ENCODE measurements around the gene VDR. TPM values are rescaled to one million over a fixed set of nuclear protein-coding genes. Genes with fewer than 3 reads are reported as not detected.

Gene VDR
- total RNA-seq, 2 donors from 2014 or later = 1.3 to 3.1 TPM

GRCh38 chr12:47823422-47824086, 81.2 kb downstream of the VDR start:
- Histone ChIP-seq H3K4me1 (peaks cover 41% of the 10 kb centered on the region), H3K9me3 (no peaks in the 10 kb centered on the region), H3K4me3 (no peak overlapping the region), H3K27ac (peak overlapping the region; percentile 8 to 73 (median 42)), H3K27me3 (no peaks in the 10 kb centered on the region), H3K36me3 (replicated peaks in 1 of 2; ENCODE audit: insufficient read depth in 1 of 2, low read depth in 2 of 2) (no peaks in the 10 kb centered on the region)
- 81 to 88% methylated on average over 5 of the region's 5 CpGs for WGBS, 2 donors
- DNase-seq = no peak
- TF ChIP-seq POLR2A (IDR thresholded peaks at IDR 0.05) = no peak
- TF ChIP-seq CTCF (IDR thresholded peaks at IDR 0.05) = no peak
- intact Hi-C loops (cut with DNase I) = no loop called here
- ATAC-seq = no peak

- Histone ChIP-seq H3K4me1 (peaks cover 48% of the 10 kb centered on the region), H3K27ac (peak overlapping the region; percentile 5 to 95 (median 94)), H3K4me3 (no peak overlapping the region), H3K27me3 (no peaks in the 10 kb centered on the region), H3K9me3 (no peaks in the 10 kb centered on the region), H3K36me3 (replicated peaks in 1 of 2; ENCODE audit: insufficient read depth in 1 of 2, low read depth in 2 of 2) (no peaks in the 10 kb centered on the region)
- ATAC-seq = no peak
- intact Hi-C loops (cut with DNase I) = no loop called here
- 77 to 80% methylated on average over 3 of the region's 3 CpGs for WGBS, 2 donors
- no peak for DNase-seq
- TF ChIP-seq POLR2A (IDR thresholded peaks at IDR 0.05) (no peak), CTCF (IDR thresholded peaks at IDR 0.05) (no peak)
Measured at GRCh38 chr12:47822863-47823262, 81.9 kb downstream of the VDR start.

- 58 to 84% methylated on average over 2 of the region's 2 CpGs for WGBS, 2 donors
- H3K9me3 ChIP-seq = no peaks in the 10 kb centered on the region
- no peaks in the 10 kb centered on the region for H3K27me3 ChIP-seq
- peaks cover 53% of the 10 kb centered on the region for H3K4me1 ChIP-seq
- no peak overlapping the region for H3K4me3 ChIP-seq
- no peak for TF ChIP-seq CTCF (IDR thresholded peaks at IDR 0.05)
- no peak for TF ChIP-seq POLR2A (IDR thresholded peaks at IDR 0.05)
- DNase-seq (no peak), ATAC-seq (no peak)
- H3K27ac ChIP-seq = peak overlapping the region; percentile 81 to 95 (median 94)
- no peaks in the 10 kb centered on the region for H3K36me3 ChIP-seq (replicated peaks in 1 of 2; ENCODE audit: insufficient read depth in 1 of 2, low read depth in 2 of 2)
- intact Hi-C loops (cut with DNase I) = no loop called here
Measured at GRCh38 chr12:47822401-47822800, 82.4 kb downstream of the VDR start.

- Histone ChIP-seq H3K4me1 (peaks cover 57% of the 10 kb centered on the region), H3K4me3 (no peak overlapping the region)
- intact Hi-C loops (cut with DNase I) = no loop called here
Measured at GRCh38 chr12:47821346-47821706, 83.5 kb downstream of the VDR start.

More at GRCh38 chr12:47821346-47821706, 83.5 kb downstream of the VDR start:
- Histone ChIP-seq H3K9me3 (no peaks in the 10 kb centered on the region), H3K36me3 (replicated peaks in 1 of 2; ENCODE audit: insufficient read depth in 1 of 2, low read depth in 2 of 2) (no peaks in the 10 kb centered on the region), H3K27me3 (no peaks in the 10 kb centered on the region), H3K27ac (peak overlapping the region; percentile 81 to 95 (median 94))
- ATAC-seq (no peak), DNase-seq (no peak)
- 91 to 96% methylated on average over 4 of the region's 4 CpGs for WGBS, 2 donors
- TF ChIP-seq CTCF (IDR thresholded peaks at IDR 0.05) (no peak), POLR2A (IDR thresholded peaks at IDR 0.05) (no peak)
